ENCODE data around the gene PTCHD1.

GRCh38 chrX:23398570-23398969, 63.9 kb downstream of the PTCHD1 start:
- TF ChIP-seq, protein P1, sequence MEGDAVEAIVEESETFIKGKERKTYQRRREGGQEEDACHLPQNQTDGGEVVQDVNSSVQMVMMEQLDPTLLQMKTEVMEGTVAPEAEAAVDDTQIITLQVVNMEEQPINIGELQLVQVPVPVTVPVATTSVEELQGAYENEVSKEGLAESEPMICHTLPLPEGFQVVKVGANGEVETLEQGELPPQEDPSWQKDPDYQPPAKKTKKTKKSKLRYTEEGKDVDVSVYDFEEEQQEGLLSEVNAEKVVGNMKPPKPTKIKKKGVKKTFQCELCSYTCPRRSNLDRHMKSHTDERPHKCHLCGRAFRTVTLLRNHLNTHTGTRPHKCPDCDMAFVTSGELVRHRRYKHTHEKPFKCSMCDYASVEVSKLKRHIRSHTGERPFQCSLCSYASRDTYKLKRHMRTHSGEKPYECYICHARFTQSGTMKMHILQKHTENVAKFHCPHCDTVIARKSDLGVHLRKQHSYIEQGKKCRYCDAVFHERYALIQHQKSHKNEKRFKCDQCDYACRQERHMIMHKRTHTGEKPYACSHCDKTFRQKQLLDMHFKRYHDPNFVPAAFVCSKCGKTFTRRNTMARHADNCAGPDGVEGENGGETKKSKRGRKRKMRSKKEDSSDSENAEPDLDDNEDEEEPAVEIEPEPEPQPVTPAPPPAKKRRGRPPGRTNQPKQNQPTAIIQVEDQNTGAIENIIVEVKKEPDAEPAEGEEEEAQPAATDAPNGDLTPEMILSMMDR (IDR thresholded peaks at IDR 0.05 in 4 of 5, conservative IDR thresholded peaks at IDR 0.05 in 1 of 5), result no peak
- TF ChIP-seq POLR2A (IDR thresholded peaks at IDR 0.05), result no peak
